Measurements from ENCODE around the gene CCNL2.
"Not testable (repeated sequence)": the region's sequence is repeated elsewhere in the genome, so short reads cannot be mapped to it uniquely, and the experiment has no call there.

The CCNL2 gene

DNA sequence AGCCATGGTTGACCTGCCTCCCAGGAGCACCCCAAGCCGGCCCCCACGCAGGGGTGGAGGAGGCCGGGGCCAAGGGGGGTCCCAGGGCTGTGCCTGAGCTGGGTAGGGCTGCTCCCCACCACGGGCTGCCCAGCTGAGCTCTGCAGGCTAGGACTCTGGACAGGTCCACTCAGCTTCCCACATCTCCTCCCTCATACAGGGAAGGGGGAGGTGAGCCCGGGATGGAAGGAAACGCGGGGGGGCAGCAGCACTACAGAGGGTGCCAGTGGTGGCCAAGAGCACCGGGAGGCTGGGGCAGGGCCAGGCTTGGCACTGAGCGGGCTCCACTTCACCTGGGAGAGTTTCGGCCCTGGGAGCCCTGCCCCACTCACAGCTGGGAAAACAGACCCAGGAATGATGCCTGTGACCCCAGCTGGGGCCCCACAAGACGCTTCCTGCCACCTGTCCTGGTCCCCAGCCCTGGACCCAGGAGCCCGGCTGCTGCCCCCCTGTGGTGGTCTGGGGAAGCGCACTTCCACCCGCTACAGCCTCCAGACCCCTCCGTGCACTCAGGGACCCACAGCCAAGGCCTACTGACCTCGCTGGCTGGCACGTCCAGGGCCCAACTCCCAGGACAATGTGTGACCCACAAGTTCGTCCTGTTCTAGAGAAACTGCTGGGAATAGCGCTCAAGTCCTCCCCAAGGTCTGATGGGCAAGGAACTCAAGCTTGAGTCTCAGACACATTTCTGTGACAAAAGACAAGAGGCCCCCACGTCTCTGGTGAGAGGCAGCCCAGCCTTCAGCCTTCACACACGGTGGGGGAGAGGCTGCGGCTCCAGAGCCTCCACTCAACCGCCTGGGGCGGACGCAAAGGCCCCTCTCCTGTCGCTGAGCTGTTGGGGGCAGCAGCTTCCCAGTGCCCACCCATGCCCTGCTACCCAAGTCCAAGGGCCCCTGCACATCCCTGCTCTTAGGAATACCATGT is 27.1 kb downstream of the CCNL2 start:
- H3K4me3 ChIP-seq (ENCODE audit: low read depth, low read length), result peak overlapping the region; percentile 12; the same call in 1 of the 2 replicates
- ChIA-PET CTCF (interaction anchor here (0.6 to 9.3 kb wide), 28 partner anchors 8 to 370 kb away, joined by 3 to 138 read pairs (median 3); partner anchors contain the start of genes CCNL2, DVL1, MXRA8 and TAS1R3), POLR2A (interaction anchor here (0.7 to 2.3 kb wide), 4 partner anchors 13 to 29 kb away, joined by 3 to 9 read pairs (median 6); no protein-coding TSS in a partner anchor)
- TF ChIP-seq, protein P1, sequence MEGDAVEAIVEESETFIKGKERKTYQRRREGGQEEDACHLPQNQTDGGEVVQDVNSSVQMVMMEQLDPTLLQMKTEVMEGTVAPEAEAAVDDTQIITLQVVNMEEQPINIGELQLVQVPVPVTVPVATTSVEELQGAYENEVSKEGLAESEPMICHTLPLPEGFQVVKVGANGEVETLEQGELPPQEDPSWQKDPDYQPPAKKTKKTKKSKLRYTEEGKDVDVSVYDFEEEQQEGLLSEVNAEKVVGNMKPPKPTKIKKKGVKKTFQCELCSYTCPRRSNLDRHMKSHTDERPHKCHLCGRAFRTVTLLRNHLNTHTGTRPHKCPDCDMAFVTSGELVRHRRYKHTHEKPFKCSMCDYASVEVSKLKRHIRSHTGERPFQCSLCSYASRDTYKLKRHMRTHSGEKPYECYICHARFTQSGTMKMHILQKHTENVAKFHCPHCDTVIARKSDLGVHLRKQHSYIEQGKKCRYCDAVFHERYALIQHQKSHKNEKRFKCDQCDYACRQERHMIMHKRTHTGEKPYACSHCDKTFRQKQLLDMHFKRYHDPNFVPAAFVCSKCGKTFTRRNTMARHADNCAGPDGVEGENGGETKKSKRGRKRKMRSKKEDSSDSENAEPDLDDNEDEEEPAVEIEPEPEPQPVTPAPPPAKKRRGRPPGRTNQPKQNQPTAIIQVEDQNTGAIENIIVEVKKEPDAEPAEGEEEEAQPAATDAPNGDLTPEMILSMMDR (IDR thresholded peaks at IDR 0.05; ENCODE audit: insufficient read depth, low read length, missing control alignments), result peak; percentile 93
- DNase-seq (ENCODE audit: low read depth, low spot score), result no peak

DNA sequence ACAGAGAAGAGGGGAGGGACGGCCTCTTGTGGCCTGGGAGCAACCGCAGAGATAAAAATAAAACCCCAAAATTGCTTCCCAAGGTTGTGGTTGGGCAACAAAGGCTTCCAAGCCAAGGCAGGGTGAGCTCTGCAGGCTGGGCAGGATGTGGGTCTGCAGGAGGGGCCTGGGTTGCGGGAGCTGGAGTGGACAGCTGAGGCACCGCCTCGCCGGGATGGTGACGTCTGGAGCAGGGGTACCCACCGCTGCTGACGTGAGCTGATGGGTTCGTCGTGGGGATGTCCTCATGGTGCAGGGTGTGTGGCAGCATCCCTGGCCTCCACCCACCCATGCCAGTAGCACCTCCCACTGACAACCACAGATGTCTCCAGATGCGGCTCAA is 27.8 kb downstream of the CCNL2 start:
- ChIA-PET POLR2A (interaction anchor here (0.7 to 2.3 kb wide), 3 partner anchors 12 to 28 kb away, joined by 3 to 9 read pairs (median 9); no protein-coding TSS in a partner anchor), CTCF (interaction anchor here (0.6 to 9.3 kb wide), 20 partner anchors 9 to 369 kb away, joined by 3 to 138 read pairs (median 5); partner anchors contain the start of genes CCNL2, DVL1, MXRA8 and TAS1R3)
- H3K4me3 ChIP-seq (ENCODE audit: low read depth, low read length), result no peak overlapping the region
- DNase-seq (ENCODE audit: low read depth, low spot score), result no peak
- TF ChIP-seq, protein P1 (IDR thresholded peaks at IDR 0.05; ENCODE audit: insufficient read depth, low read length, missing control alignments), result no peak

DNA sequence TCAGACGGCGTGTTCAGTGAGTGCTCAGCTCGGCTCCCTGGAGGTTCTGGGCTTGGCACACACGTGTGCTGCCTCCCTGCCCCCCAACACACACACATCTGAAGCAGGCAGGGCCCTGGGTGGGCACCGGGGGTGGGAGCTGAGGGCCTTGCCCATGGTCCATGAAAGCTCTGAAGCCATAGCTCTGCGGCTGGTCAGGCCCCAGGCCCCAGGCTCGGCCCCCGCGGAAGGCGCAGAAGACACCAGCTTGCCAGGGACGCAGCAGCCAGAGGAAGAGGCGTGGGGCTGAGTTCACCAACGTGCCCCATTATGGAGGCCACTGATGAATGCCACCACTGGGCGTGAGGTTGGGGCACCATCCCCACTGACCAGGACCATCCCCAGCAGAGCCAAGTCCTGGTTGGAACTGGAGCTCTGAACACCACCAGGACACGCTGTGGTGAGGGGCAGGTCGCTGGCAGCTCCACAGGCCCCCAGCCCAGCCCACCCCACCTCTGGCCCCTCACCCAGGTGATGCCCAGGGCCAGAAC is 28.3 kb downstream of the CCNL2 start:
- POLR2A ChIA-PET, result interaction anchor here (2.1 to 2.3 kb wide), 2 partner anchors 11 to 19 kb away, joined by 9 read pairs; no protein-coding TSS in a partner anchor
- CTCF ChIA-PET, result interaction anchor here (0.8 to 9.3 kb wide), 13 partner anchors 8 to 339 kb away, joined by 3 to 138 read pairs (median 5); partner anchors contain the start of genes CCNL2, DVL1 and MXRA8
- TF ChIP-seq, protein P1 (IDR thresholded peaks at IDR 0.05; ENCODE audit: insufficient read depth, low read length, missing control alignments), result no peak
- H3K4me3 ChIP-seq (ENCODE audit: low read depth, low read length), result no peak overlapping the region
- DNase-seq (ENCODE audit: low read depth, low spot score), result no peak

GRCh38 chr1:1370094-1370493 is 29.0 kb downstream of the CCNL2 start:
- DNase-seq (ENCODE audit: low read depth, low spot score); H3K4me3 ChIP-seq (ENCODE audit: low read depth, low read length); POLR2A ChIA-PET: not testable (repeated sequence)
- CTCF ChIA-PET, result interaction anchor here (0.8 to 9.3 kb wide), 6 partner anchors 12 to 249 kb away, joined by 3 to 138 read pairs (median 19); partner anchors contain the start of genes CCNL2, DVL1 and MXRA8

- ChIA-PET CTCF (interaction anchor here (9.3 kb wide), 1 partner anchor 22 kb away, joined by 138 read pairs; the partner anchor contains the start of gene DVL1), POLR2A (no interaction called here)
- no peak overlapping the region for H3K4me3 ChIP-seq (ENCODE audit: low read depth, low read length)
Observed at GRCh38 chr1:1367315-1367714, 31.8 kb downstream of the CCNL2 start.

DNA sequence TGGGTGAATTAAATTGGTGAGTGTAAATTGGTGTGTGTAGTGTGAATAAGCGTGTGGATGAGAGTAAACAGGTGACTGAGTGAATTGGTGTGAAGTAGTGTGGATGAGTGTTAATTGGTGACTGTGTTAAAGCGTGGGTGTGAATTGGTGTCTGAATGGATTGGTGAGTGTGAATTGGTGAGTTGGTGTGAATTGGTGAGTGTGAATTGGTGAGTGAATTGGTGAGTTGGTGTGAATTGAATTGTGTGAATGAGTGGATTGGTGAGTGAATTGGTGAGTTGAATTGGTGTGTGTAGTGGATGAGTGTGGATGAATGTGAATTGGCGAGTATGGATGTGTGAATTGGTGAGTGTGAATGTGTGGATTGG is 32.5 kb downstream of the CCNL2 start:
- ChIA-PET POLR2A (no interaction called here), CTCF (no interaction called here)
- TF ChIP-seq, protein P1 (IDR thresholded peaks at IDR 0.05; ENCODE audit: insufficient read depth, low read length, missing control alignments), result no peak
- no peak for DNase-seq (ENCODE audit: low read depth, low spot score)
- no peak overlapping the region for H3K4me3 ChIP-seq (ENCODE audit: low read depth, low read length)

More at GRCh38 chr1:1367315-1367714, 31.8 kb downstream of the CCNL2 start:
- TF ChIP-seq, protein P1 (IDR thresholded peaks at IDR 0.05; ENCODE audit: insufficient read depth, low read length, missing control alignments), result no peak
- no peak for DNase-seq (ENCODE audit: low read depth, low spot score)
